Ovary (tissue), 3 donors: ENCODE results near the gene PTPRG.

Experiments used
- EP300 ChIP-seq: sonication (generic); formaldehyde crosslinking; IDR thresholded peaks from one replicate; pipeline ENCODE4 v1.6.1; 2017; ENCODE audit warnings: antibody characterized with exemption
- TF ChIP-seq, protein P1 (sequence below), 3 donors: fragments of 450-650 bp in 2 of 3; fragments of 200-600 bp in 1 of 3; IDR thresholded peaks; one replicate each; pipeline versions ENCODE4 v1.5.1 to v1.8.0; 2016 to 2022; ENCODE audit warnings: antibody characterized with exemption in 3 of 3, mild to moderate bottlenecking in 1 of 3
- donor health status: DM: no; HTN: no; CAD: no.

DNA sequence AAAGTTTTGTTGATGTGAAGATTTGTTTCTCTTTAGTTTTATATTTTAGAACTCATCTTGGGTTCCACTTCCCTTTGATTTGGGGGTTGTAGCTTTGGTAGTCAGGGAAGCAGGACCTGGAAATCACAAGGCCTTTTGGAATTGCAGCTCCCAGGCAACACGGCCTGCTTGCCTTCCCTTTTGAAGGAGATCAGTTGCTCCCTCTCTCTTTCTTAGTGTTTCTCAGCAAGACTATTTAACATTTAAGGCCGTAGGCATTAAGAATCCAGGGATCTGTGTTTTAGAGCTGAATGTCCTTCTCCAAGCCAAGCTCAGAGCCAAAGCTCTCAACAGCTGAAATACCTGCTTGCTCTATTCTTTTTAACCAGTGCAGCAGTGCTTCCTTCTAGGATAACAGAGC, 310.3 kb downstream of the PTPRG start:
- TF ChIP-seq, protein P1, sequence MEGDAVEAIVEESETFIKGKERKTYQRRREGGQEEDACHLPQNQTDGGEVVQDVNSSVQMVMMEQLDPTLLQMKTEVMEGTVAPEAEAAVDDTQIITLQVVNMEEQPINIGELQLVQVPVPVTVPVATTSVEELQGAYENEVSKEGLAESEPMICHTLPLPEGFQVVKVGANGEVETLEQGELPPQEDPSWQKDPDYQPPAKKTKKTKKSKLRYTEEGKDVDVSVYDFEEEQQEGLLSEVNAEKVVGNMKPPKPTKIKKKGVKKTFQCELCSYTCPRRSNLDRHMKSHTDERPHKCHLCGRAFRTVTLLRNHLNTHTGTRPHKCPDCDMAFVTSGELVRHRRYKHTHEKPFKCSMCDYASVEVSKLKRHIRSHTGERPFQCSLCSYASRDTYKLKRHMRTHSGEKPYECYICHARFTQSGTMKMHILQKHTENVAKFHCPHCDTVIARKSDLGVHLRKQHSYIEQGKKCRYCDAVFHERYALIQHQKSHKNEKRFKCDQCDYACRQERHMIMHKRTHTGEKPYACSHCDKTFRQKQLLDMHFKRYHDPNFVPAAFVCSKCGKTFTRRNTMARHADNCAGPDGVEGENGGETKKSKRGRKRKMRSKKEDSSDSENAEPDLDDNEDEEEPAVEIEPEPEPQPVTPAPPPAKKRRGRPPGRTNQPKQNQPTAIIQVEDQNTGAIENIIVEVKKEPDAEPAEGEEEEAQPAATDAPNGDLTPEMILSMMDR (IDR thresholded peaks at IDR 0.05): no peak
- TF ChIP-seq EP300: no peak
